Right forelimb (tissue), 1 donor: ENCODE data around the gene ARF4.
"Not testable (repeated sequence)": the region's sequence is repeated elsewhere in the genome, so short reads cannot be mapped to it uniquely, and the experiment has no call there.

Experiments
- DNase-seq: peaks from one replicate; pipeline ENCODE4 v3.0.0-alpha.2; 2018

ARF4 gene

GRCh38 chr3:57597127-57597923 lies at the start of gene ARF4:
ARF4 (minus strand) TSS chr3:57597344; CDS start chr3:57597140, 204 bp downstream.
- peak; percentile 100 for DNase-seq

- DNase-seq: no peak
These were observed 49.6 kb upstream of the ARF4 start for GRCh38 chr3:57646723-57647122.

GRCh38 chr3:57644740-57645139 lies 47.6 kb upstream of the ARF4 start:
- DNase-seq: no peak

- no peak for DNase-seq
These were observed 40.2 kb upstream of the ARF4 start for GRCh38 chr3:57637391-57637790.

GRCh38 chr3:57634259-57634658 lies 37.1 kb upstream of the ARF4 start:
- DNase-seq: not testable (repeated sequence)

GRCh38 chr3:57627976-57628375 lies 30.8 kb upstream of the ARF4 start:
- no peak for DNase-seq

- no peak for DNase-seq
These were observed 27.7 kb upstream of the ARF4 start for GRCh38 chr3:57624801-57625200.

GRCh38 chr3:57622362-57622761 lies 25.2 kb upstream of the ARF4 start:
- no peak for DNase-seq

- DNase-seq: no peak
These were observed 20.6 kb upstream of the ARF4 start for GRCh38 chr3:57617739-57618138.

- no peak for DNase-seq
These were observed 19.1 kb upstream of the ARF4 start for GRCh38 chr3:57616233-57616632.

- DNase-seq: not testable (repeated sequence)
These were observed 14.7 kb upstream of the ARF4 start for GRCh38 chr3:57611870-57612269.

GRCh38 chr3:57605683-57606082 lies 8.5 kb upstream of the ARF4 start:
- DNase-seq: no peak

- no peak for DNase-seq
These were observed 7.8 kb upstream of the ARF4 start for GRCh38 chr3:57604971-57605370.

GRCh38 chr3:57600195-57600594 lies 3.1 kb upstream of the ARF4 start:
- no peak for DNase-seq

- DNase-seq: no peak
These were observed 1.7 kb upstream of the ARF4 start for GRCh38 chr3:57598765-57599360.

GRCh38 chr3:57596495-57597126 lies 533 bp downstream of the ARF4 start:
- peak; percentile 82 for DNase-seq

GRCh38 chr3:57594576-57594975 lies 2.6 kb downstream of the ARF4 start:
- DNase-seq: no peak

- no peak for DNase-seq
These were observed 3.0 kb downstream of the ARF4 start for GRCh38 chr3:57594144-57594543.

- DNase-seq: no peak
These were observed 4.8 kb downstream of the ARF4 start for GRCh38 chr3:57592306-57592705.

- DNase-seq: no peak
These were observed 9.2 kb downstream of the ARF4 start for GRCh38 chr3:57587905-57588304.

GRCh38 chr3:57586778-57587177 lies 10.4 kb downstream of the ARF4 start:
- DNase-seq: no peak

GRCh38 chr3:57583544-57583943 lies 13.6 kb downstream of the ARF4 start:
- no peak for DNase-seq

- DNase-seq: no peak
These were observed 14.5 kb downstream of the ARF4 start for GRCh38 chr3:57582474-57583168.
